GM12801 (cell line): ENCODE data around the gene C15orf39.

Experiments used
- TF ChIP-seq, protein P1 (sequence below): IDR thresholded peaks from one replicate; pipeline ENCODE4 v1.5.1; 2011; ENCODE audit warnings: control low read depth; ENCODE audit not compliant: insufficient read length; ENCODE audit errors: extremely low read depth

C15orf39 gene

DNA sequence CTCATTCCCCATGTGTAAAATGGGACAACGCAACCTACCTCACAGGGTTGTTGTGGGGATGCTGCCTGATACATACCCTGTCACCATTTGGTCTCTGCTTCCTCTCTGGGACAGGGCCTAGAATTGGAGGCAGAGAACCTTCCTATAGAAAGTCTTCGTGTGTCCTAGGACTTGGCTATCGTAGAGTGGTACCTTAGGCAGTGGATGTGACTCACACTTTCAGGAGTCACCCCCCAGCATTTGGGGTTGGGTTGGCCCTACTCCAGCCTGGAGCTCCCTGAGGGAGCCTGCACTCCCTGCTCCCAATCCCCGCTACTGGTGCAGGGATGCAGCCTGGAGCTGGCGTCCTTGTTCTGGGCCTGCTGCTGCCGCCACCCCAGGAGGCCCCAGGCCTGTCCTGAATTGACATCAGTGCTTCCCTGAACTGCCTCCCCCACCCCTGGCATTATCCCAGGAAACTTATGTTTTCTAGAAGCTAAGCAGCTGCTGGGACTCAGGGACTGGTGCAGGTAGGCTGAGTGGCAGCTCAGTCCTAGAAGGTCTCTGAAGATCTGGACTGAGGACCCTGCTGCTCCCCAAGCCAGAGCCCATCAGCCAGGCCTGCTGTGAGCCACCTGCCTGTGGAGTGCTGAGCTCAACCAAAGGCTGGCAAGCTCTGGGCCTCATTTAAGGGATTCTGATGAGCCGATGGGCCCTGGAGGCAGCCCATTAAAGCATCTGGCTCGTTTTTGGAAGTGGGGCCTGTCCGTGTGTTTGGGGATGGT lies 9.9 kb downstream of the C15orf39 start:
- TF ChIP-seq, protein P1, sequence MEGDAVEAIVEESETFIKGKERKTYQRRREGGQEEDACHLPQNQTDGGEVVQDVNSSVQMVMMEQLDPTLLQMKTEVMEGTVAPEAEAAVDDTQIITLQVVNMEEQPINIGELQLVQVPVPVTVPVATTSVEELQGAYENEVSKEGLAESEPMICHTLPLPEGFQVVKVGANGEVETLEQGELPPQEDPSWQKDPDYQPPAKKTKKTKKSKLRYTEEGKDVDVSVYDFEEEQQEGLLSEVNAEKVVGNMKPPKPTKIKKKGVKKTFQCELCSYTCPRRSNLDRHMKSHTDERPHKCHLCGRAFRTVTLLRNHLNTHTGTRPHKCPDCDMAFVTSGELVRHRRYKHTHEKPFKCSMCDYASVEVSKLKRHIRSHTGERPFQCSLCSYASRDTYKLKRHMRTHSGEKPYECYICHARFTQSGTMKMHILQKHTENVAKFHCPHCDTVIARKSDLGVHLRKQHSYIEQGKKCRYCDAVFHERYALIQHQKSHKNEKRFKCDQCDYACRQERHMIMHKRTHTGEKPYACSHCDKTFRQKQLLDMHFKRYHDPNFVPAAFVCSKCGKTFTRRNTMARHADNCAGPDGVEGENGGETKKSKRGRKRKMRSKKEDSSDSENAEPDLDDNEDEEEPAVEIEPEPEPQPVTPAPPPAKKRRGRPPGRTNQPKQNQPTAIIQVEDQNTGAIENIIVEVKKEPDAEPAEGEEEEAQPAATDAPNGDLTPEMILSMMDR, result no peak

DNA sequence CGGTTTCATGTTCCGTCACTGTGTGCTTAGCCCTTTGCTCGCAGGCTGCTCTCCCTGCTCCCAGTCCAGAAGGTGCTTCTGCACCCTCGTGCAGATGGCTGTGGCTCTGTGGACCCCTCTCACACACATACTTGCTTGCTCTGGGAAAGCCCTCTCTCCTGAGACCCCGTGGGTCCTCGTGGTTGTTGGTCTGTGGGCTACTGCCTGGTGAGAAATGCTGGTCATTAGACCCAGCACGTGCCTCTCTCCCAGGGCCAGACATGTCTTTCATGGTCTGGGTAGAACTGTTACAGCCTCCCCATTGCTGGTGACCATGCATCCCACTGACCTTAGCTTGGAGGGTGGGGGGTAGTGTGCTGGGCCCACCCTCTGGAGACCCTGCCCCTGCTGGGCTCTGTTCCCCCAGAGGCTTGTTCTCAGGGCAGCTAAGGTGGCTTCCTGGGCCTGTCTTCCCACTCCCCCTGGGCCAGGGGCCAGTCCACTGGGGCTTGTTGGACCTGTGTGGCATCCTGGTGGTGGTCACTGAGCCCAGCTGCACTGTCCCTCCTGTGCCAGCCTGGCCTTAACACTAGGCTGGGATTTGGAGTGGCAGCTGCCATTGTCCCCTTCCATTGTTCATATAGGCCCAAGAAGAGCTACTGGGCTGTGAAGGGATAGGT lies 10.6 kb downstream of the C15orf39 start:
- TF ChIP-seq, protein P1, result no peak

DNA sequence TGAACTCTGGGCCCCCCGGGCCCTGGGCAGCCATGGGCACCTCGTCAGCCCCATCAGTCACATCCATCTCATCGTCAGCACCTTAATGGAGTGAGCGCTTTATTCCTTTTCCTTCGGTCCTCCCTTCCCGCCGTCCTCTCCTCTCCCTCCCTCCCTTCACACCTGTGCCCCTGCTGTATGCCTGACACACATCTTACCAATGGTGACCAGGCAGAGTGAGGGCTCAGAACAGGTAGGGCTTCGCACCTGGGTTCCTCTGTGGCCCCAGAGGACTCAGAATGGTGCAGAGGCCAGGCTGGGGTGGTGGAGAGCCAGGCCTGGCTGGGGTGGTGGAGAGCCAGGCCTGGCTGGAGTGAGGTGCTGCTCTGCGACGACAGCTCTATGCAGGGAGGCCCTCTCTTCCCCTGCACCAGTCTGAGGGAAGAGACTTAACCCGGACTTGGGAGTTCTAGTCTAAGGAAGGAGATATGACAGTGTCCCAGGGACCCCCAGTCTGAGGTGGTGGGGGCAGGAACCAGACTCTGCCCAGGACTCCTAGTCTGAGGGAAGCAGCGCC lies 11.6 kb downstream of the C15orf39 start:
- TF ChIP-seq, protein P1, result no peak

DNA sequence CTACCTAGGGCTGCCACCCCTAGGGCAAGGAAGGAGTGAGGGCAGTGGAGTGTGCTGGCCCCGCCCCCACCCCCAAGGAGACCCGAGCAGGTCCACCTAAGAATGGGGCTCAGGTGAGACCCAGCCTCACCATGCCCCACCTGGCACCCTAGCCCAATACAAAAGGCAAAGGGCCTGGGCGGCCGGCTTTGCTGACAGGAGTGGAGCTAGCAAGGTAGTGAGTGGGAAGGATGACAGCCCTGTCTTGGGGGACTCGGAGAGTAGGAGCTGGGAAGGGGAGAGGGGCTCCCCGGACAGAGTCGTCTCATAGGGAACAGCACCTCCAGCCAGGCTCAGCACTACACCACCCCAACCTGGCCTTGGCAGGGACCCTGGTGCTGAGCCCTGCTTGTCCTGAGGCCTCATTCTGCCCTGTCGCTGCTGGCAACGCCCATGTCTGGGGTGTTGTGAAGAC lies 12.1 kb downstream of the C15orf39 start:
- TF ChIP-seq, protein P1, result no peak

DNA sequence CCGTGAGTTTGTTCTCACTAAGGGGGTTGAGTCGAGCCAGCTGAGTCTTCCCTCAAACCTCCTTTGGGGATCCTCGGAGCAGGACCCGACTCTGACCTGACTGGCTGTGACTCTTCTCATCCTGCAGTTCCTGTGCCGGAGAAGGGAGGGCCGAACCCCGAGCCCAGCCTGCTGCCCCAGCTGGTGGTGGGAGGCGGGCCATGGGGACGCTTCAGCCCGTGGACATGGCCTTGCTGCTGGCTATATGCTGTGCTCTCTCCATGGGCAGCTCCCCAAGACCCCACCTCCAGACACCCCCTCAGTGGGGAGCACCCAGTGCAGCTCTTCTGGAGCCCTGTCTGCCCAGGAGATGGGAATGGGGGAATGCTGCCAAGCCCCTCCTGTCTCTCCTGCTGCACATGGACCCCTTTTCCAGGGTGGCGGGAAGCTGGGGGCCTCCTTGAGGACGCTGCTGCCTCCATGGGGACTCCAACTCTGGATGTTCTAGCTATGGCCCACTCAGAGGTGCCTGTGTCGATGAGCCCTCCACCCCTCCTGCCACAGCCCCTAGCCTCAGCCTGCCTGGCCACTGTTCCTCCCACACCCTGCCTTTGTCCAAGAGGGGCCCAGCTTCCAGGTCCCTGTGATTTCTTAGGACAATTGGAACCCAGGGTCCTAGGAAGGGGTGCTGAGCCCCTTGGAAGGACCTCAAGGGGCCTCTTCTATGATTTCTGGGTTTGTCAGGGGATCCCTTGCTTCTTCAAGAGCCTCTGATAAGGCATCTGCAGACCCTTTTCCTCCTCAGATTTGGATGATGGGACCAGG lies 12.8 kb downstream of the C15orf39 start:
- TF ChIP-seq, protein P1, result no peak

DNA sequence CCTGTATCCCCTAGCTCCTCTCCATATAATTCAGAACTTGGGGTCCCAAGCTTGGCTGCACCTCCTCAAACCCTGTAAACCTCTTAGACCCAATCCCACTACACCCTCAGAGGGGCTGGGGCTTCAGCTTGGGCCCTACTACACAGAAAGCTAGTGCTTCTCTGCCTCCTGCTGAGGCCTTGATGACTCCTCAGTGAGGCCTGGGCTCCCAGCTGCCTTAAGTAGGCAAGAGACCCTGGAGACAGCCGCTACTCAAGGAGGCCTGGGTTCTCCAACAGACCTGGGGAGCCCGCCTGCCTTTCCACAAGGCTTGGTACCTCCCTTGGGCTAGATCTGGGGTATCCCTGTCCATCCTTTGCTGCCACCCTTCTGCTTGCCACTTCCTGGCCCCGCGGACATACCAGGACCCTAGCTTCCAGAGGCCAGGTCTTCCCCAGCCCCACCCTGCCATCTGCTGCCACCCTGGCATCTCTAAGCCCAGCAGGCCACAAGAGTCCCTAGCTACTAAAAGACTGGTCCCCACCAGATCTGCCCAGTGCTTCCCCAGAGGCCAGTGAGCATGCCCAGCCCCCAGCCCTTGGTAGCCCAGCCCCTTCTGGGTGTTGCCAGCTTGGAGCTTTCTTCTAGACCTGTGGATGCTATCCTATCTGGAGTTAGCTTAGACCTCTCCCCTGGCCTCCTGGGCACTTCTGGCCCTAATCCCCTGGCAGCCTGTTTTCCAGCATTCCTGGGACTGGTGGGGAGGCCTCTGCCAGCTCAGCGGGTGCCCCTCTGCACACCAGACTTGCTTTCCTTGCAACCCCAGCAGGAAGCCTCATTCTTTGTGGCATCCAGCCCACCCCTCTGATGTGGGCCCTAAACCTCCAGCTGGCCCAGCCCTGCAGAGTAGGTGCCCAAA lies 13.7 kb downstream of the C15orf39 start:
- TF ChIP-seq, protein P1, result no peak
